Cardiac fibroblast (primary cell): ENCODE results near the gene ADAP1.

Experiments used
- DNase-seq, 2 donors: peaks; one replicate each; pipeline versions ENCODE4 v3.0.0 to v3.0.0-alpha.2; 2010; ENCODE audit warnings: low read depth in 2 of 2
- H3K4me3 ChIP-seq, 2 donors: replicated peaks in 1 of 2; 1 replicate in 1 of 2; 2 replicates in 1 of 2; pipeline ENCODE4 v1.5.1; 2011; ENCODE audit warnings: low read depth in 2 of 2, low read length in 2 of 2, mild to moderate bottlenecking in 2 of 2, moderate library complexity in 1 of 2
- TF ChIP-seq, protein P1 (sequence below): IDR thresholded peaks from one replicate; pipeline ENCODE4 v1.5.1; 2011; ENCODE audit warnings: low read depth, mild to moderate bottlenecking, low read length, inconsistent platforms

Gene ADAP1

GRCh38 chr7:849145-849544, 105.3 kb downstream of the ADAP1 start:
- no peak for DNase-seq
- TF ChIP-seq, protein P1, sequence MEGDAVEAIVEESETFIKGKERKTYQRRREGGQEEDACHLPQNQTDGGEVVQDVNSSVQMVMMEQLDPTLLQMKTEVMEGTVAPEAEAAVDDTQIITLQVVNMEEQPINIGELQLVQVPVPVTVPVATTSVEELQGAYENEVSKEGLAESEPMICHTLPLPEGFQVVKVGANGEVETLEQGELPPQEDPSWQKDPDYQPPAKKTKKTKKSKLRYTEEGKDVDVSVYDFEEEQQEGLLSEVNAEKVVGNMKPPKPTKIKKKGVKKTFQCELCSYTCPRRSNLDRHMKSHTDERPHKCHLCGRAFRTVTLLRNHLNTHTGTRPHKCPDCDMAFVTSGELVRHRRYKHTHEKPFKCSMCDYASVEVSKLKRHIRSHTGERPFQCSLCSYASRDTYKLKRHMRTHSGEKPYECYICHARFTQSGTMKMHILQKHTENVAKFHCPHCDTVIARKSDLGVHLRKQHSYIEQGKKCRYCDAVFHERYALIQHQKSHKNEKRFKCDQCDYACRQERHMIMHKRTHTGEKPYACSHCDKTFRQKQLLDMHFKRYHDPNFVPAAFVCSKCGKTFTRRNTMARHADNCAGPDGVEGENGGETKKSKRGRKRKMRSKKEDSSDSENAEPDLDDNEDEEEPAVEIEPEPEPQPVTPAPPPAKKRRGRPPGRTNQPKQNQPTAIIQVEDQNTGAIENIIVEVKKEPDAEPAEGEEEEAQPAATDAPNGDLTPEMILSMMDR = no peak

More at GRCh38 chr7:849145-849544, 105.3 kb downstream of the ADAP1 start:
- no peak overlapping the region for H3K4me3 ChIP-seq
